IPS-20b (cell line): ENCODE measurements around the gene SLC37A2.

Source experiments
- H3K27ac ChIP-seq: one replicate; pipeline ENCODE4 v1.5.1; 2013; ENCODE audit warnings: low read length
- H3K27me3 ChIP-seq: 2 replicates; pipeline ENCODE4 v1.6.1; 2013; ENCODE audit warnings: mild to moderate bottlenecking, low read length, inconsistent platforms; ENCODE audit not compliant: insufficient read depth
- H3K36me3 ChIP-seq: 2 replicates; pipeline ENCODE4 v1.6.1; 2013; ENCODE audit warnings: low read depth, mild to moderate bottlenecking, inconsistent platforms, low read length, moderate library complexity; ENCODE audit not compliant: insufficient read depth
- H3K4me1 ChIP-seq: 2 replicates; pipeline ENCODE4 v1.6.1; 2013; ENCODE audit warnings: mild to moderate bottlenecking, control low read depth, inconsistent platforms, low read length, moderate library complexity; ENCODE audit not compliant: insufficient read depth
- H3K4me3 ChIP-seq: 2 replicates; pipeline ENCODE4 v1.5.1; 2013; ENCODE audit warnings: mild to moderate bottlenecking, low read length, inconsistent platforms
- H3K9ac ChIP-seq: 2 replicates; pipeline ENCODE4 v1.6.1; 2013; ENCODE audit warnings: low read depth, mild to moderate bottlenecking, inconsistent platforms, low read length, moderate library complexity
- H3K9me3 ChIP-seq: 2 replicates; pipeline ENCODE4 v1.6.1; 2013; ENCODE audit warnings: mild to moderate bottlenecking, low read depth, low read length, inconsistent platforms; ENCODE audit not compliant: insufficient read depth

Gene SLC37A2

GRCh38 chr11:125071846-125072217 lies 8.7 kb downstream of the SLC37A2 start:
- Histone ChIP-seq H3K27ac (no peak overlapping the region), H3K9me3 (no peaks in the 10 kb centered on the region), H3K27me3 (no peaks in the 10 kb centered on the region), H3K9ac (no peak overlapping the region), H3K4me3 (no peak overlapping the region), H3K36me3 (no peaks in the 10 kb centered on the region), H3K4me1 (peaks cover 6% of the 10 kb centered on the region; the same call in 1 of the 2 replicates)

- H3K36me3 ChIP-seq = no peaks in the 10 kb centered on the region
- H3K27me3 ChIP-seq = no peaks in the 10 kb centered on the region
- no peak overlapping the region for H3K27ac ChIP-seq
- no peak overlapping the region for H3K4me3 ChIP-seq
- peaks cover 6% of the 10 kb centered on the region; the same call in 1 of the 2 replicates for H3K4me1 ChIP-seq
- H3K9me3 ChIP-seq = no peaks in the 10 kb centered on the region
- H3K9ac ChIP-seq = no peak overlapping the region
These were observed 9.3 kb downstream of the SLC37A2 start for GRCh38 chr11:125072218-125072960.

DNA sequence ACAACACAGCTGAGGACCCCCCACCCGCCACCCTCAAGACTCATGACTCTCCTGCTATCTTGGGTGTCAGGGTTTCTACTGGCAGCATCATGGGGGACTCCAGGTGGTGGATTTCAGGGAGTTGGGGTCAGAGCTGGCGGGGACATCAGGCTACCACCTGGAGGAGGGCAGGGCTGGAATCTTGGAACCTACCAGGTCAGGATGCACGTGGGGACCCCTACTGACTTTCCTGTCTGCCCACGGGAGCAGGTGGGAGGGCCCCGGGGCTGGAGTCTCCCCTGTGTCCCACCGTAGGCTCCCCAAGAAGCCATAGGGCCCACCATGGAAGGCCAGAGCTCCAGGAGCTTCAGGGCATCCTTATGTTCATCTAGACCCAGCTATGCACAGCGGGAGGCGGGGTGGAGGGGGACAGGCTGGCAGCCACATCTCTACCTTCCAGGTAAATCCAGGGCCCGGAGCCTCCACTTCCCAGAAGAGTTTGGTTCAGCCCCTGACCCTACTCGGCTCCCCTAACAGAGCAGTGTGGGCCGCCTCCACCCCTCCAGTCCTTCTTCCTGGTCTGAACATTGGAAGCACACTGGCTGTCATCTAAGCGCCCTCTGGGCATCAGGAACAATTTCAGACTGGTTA lies 10.0 kb downstream of the SLC37A2 start:
- Histone ChIP-seq H3K9ac (no peak overlapping the region), H3K36me3 (no peaks in the 10 kb centered on the region), H3K27ac (no peak overlapping the region), H3K27me3 (no peaks in the 10 kb centered on the region), H3K9me3 (no peaks in the 10 kb centered on the region), H3K4me1 (peaks cover 6% of the 10 kb centered on the region; the same call in 1 of the 2 replicates), H3K4me3 (no peak overlapping the region)

DNA sequence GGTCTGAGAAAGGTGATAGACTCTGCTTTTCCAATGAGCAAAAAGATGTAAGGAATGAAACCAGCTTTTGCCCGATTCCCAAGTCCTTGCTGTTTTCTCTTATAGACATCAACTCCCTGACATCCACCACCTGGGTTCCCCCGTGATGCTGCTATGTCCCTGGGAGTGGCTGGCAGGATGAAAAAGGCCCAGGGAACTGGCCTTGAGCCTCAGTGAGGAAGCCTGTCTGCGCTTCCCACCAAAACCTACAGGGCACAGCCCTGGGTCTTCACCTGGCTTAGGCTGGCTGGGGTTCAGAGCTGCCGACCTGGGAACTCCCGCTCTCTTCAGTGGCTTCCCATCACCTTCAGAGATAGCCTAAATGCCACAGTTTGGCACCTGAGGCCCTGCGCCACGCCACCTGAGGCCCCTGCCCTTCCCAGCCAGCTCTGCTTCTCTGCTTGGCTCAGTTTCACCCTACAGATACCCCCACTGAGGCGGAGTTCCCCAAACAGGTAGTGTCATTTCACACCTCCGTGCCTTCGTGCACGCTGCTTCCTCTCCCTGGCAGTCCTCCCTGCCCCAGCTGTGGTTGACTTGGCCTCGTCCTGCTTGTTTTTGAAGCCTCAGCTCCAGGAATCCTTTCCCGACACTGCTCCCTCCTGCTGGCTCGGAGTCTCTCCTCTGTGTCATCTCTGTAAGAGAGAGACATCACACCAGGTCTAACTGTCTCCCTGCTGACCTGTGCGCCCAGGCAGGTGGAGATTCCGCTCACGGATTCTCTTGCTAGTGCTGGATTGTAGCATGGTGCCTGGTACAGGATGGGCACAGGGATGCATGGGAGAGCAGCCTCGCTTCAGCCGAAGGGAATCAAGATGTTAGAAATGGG lies 10.7 kb downstream of the SLC37A2 start:
- Histone ChIP-seq H3K27me3 (no peaks in the 10 kb centered on the region), H3K27ac (no peak overlapping the region), H3K36me3 (no peaks in the 10 kb centered on the region), H3K9me3 (no peaks in the 10 kb centered on the region), H3K9ac (no peak overlapping the region), H3K4me3 (no peak overlapping the region), H3K4me1 (peaks cover 6% of the 10 kb centered on the region; the same call in 1 of the 2 replicates)

GRCh38 chr11:125074511-125075241 lies 11.6 kb downstream of the SLC37A2 start:
- Histone ChIP-seq H3K4me3 (no peak overlapping the region), H3K9ac (no peak overlapping the region), H3K27me3 (no peaks in the 10 kb centered on the region), H3K9me3 (no peaks in the 10 kb centered on the region), H3K4me1 (peaks cover 6% of the 10 kb centered on the region; the same call in 1 of the 2 replicates), H3K27ac (no peak overlapping the region), H3K36me3 (no peaks in the 10 kb centered on the region)

DNA sequence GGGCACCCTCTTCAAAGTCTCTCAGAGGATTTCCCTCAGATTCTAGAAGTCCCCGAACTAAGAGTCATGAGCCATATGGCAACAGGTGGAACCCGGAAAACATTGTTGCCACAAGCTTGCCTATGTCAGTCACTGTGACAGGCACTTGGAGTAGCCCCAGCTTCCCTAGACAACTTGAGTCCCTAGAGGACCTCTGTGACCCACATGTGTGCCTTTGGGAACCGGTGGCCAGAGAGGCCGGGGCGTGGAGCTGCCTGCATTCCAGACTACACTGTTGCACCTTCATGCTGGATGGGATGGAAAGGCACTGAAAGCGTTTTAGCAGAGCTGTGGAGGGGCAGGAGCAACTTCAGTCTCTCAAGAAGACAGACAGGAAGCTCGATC lies 12.1 kb downstream of the SLC37A2 start:
- no peak overlapping the region for H3K27ac ChIP-seq
- peaks cover 6% of the 10 kb centered on the region; the same call in 1 of the 2 replicates for H3K4me1 ChIP-seq

DNA sequence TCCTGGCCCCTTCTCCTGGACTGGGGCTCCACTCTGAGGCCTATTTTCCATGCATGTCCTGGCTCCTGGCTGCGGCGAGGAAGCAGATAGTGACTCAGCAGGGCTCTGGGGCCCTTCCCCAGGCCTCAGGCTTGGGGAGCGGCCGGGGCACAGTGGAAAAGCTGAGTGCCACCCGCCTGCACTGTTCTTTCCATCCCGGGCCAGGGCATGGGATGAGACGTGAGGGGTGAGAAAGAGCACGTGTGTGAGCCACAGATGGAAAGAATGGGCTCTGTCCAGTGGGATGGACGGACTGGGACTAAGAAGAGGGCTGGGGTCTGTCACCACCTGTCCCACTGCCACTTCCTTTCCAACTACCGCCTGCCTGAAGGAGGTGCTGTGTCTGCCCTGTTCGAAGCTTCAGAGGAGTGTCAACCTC lies 12.8 kb downstream of the SLC37A2 start:
- Histone ChIP-seq H3K4me3 (no peak overlapping the region), H3K27me3 (no peaks in the 10 kb centered on the region), H3K9me3 (no peaks in the 10 kb centered on the region), H3K36me3 (no peaks in the 10 kb centered on the region), H3K4me1 (no peaks in the 10 kb centered on the region), H3K9ac (no peak overlapping the region), H3K27ac (no peak overlapping the region)

More for the DNA sequence above, 12.1 kb downstream of the SLC37A2 start:
- Histone ChIP-seq H3K9me3 (no peaks in the 10 kb centered on the region), H3K36me3 (no peaks in the 10 kb centered on the region), H3K9ac (no peak overlapping the region), H3K27me3 (no peaks in the 10 kb centered on the region), H3K4me3 (no peak overlapping the region)

DNA sequence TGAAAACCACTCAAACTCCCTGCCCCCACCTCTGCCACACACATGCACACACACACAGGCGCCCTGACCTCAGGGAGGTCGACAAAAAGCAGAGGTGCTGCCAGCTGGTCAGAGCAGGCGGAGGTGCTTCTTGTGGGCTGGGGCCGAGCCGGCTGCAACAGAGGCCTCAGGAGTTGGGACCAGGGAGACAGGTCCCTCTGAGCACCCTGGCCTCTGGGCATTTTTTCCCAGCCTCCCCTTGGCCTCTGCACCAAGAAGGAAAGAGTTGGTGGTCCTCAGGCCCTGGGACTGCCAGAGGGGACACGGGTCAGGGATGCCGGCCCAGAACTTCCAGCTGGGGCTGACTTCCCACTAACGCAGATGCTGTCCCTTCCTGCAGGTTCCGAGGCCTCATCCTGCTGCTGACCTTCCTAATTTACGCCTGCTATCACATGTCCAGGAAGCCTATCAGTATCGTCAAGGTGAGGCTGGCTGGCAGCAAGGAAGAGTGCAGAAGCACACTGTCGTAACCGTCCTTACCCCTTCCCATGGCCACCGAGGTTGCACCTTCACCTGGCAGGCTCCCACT lies 13.4 kb downstream of the SLC37A2 start:
- no peaks in the 10 kb centered on the region for H3K36me3 ChIP-seq

GRCh38 chr11:125078016-125078415 lies 14.9 kb downstream of the SLC37A2 start:
- Histone ChIP-seq H3K27ac (no peak overlapping the region), H3K36me3 (no peaks in the 10 kb centered on the region), H3K9ac (no peak overlapping the region), H3K4me1 (no peaks in the 10 kb centered on the region), H3K4me3 (no peak overlapping the region), H3K9me3 (no peaks in the 10 kb centered on the region), H3K27me3 (no peaks in the 10 kb centered on the region)

More for the DNA sequence above, 13.4 kb downstream of the SLC37A2 start:
- no peaks in the 10 kb centered on the region for H3K9me3 ChIP-seq
- no peaks in the 10 kb centered on the region for H3K4me1 ChIP-seq
- H3K4me3 ChIP-seq = no peak overlapping the region
- no peak overlapping the region for H3K9ac ChIP-seq
- no peak overlapping the region for H3K27ac ChIP-seq
- no peaks in the 10 kb centered on the region for H3K27me3 ChIP-seq

- Histone ChIP-seq H3K4me1 (no peaks in the 10 kb centered on the region), H3K27me3 (no peaks in the 10 kb centered on the region), H3K9ac (no peak overlapping the region), H3K9me3 (no peaks in the 10 kb centered on the region), H3K4me3 (no peak overlapping the region), H3K27ac (no peak overlapping the region), H3K36me3 (no peaks in the 10 kb centered on the region)
These were observed 15.5 kb downstream of the SLC37A2 start for GRCh38 chr11:125078516-125079140.
